Astrocyte (in vitro differentiated cells and primary cell): ENCODE measurements around the gene KBTBD4. TPM values are rescaled to one million over a fixed set of nuclear protein-coding genes. Genes with fewer than 3 reads are reported as not detected.

Source experiments
- DNase-seq: peaks from one replicate; pipeline ENCODE4 v3.0.0-alpha.2; 2010; ENCODE audit warnings: low read depth
- FAIRE-seq: peaks from 2 replicates; lab custom pipeline; 2011; peaks lifted over from hg19 to GRCh38; lab: Jason Lieb, UNC
- H2AFZ ChIP-seq: 2 replicates; pipeline ENCODE4 v1.6.0; 2012; ENCODE audit warnings: low read depth, low read length, inconsistent platforms
- H3K27ac ChIP-seq: 2 replicates; pipeline ENCODE4 v1.5.1; 2011; ENCODE audit warnings: low read depth, low read length, inconsistent platforms
- H3K27me3 ChIP-seq: 2 replicates; pipeline ENCODE4 v1.6.0; 2011; ENCODE audit warnings: low read length, inconsistent platforms; ENCODE audit not compliant: insufficient read depth
- H3K36me3 ChIP-seq: 2 replicates; pipeline ENCODE4 v1.5.1; 2011; ENCODE audit warnings: low read length, inconsistent platforms; ENCODE audit not compliant: insufficient read depth
- H3K4me1 ChIP-seq: 2 replicates; pipeline ENCODE4 v1.5.1; 2011; ENCODE audit warnings: low read length, inconsistent platforms; ENCODE audit not compliant: insufficient read depth
- H3K4me2 ChIP-seq: 2 replicates; pipeline ENCODE4 v1.6.0; 2012; ENCODE audit warnings: low read length, inconsistent platforms
- H3K4me3 ChIP-seq: 2 replicates; pipeline ENCODE4 v1.5.1; 2011; ENCODE audit warnings: low read depth, mild to moderate bottlenecking, low read length, inconsistent platforms; ENCODE audit not compliant: insufficient read depth
- H3K79me2 ChIP-seq: 2 replicates; pipeline ENCODE4 v1.6.0; 2012; ENCODE audit warnings: mild to moderate bottlenecking, low read length, inconsistent platforms; ENCODE audit not compliant: insufficient read depth
- H3K9ac ChIP-seq: 2 replicates; pipeline ENCODE4 v1.6.0; 2012; ENCODE audit warnings: mild to moderate bottlenecking, low read length, inconsistent platforms
- H3K9me3 ChIP-seq: 2 replicates; pipeline ENCODE4 v1.5.1; 2012; ENCODE audit warnings: low read depth, mild to moderate bottlenecking, low read length, inconsistent platforms; ENCODE audit not compliant: insufficient read depth
- H4K20me1 ChIP-seq: 2 replicates; pipeline ENCODE4 v1.6.0; 2012; ENCODE audit warnings: low read length, inconsistent platforms; ENCODE audit not compliant: insufficient read depth
- H3K27ac Mint-ChIP-seq: one replicate; pipeline ENCODE4 v1.8.0; 2021; ENCODE audit warnings: mild to moderate bottlenecking, mixed read lengths; ENCODE audit not compliant: unreplicated experiment
- H3K27me3 Mint-ChIP-seq: one replicate; pipeline ENCODE4 v1.8.0; 2021; ENCODE audit warnings: low read depth, mixed read lengths; ENCODE audit not compliant: unreplicated experiment
- H3K36me3 Mint-ChIP-seq: one replicate; pipeline ENCODE4 v1.8.0; 2021; ENCODE audit warnings: low read depth, mixed read lengths; ENCODE audit not compliant: unreplicated experiment
- H3K4me1 Mint-ChIP-seq: one replicate; pipeline ENCODE4 v1.8.0; 2021; ENCODE audit warnings: low read depth, mixed read lengths; ENCODE audit not compliant: unreplicated experiment
- H3K4me3 Mint-ChIP-seq: one replicate; pipeline ENCODE4 v1.8.0; 2021; ENCODE audit warnings: mild to moderate bottlenecking, moderate library complexity, mixed read lengths; ENCODE audit not compliant: unreplicated experiment
- H3K9me3 Mint-ChIP-seq: one replicate; pipeline ENCODE4 v1.8.0; 2021; ENCODE audit warnings: mild to moderate bottlenecking, mixed read lengths; ENCODE audit not compliant: unreplicated experiment
- CTCF ChIP-seq: IDR thresholded peaks from 2 replicates; pipeline ENCODE4 v1.5.1; 2011; ENCODE audit warnings: low read depth, mild to moderate bottlenecking, inconsistent platforms, low read length, moderate library complexity; ENCODE audit not compliant: insufficient read depth
- EZH2 ChIP-seq: IDR thresholded peaks from 2 replicates; pipeline ENCODE4 v1.6.1; 2012; ENCODE audit warnings: mild to moderate bottlenecking, low read length, inconsistent platforms; ENCODE audit not compliant: insufficient read depth
- total RNA-seq: library from RNA; stranded (reverse); gene quantifications from 2 replicates; pipeline ENCODE4 v1.2.1, GENCODE V29; 2021

The KBTBD4 gene
- total RNA-seq, 1 donor from 2014 or later: 11.9 TPM

GRCh38 chr11:47524291-47524874 is 54.4 kb downstream of the KBTBD4 start:
- DNase-seq (no peak), FAIRE-seq (no peak)
- H3K4me1 ChIP-seq: peaks cover 24% of the 10 kb centered on the region
- H3K79me2 ChIP-seq: peaks cover 100% of the 10 kb centered on the region
- peaks cover 87% of the 10 kb centered on the region for H4K20me1 ChIP-seq
- Mint-ChIP-seq H3K27me3 (no peaks in the 10 kb centered on the region), H3K9me3 (no peaks in the 10 kb centered on the region), H3K4me3 (peak overlapping the region; percentile 52), H3K27ac (peak overlapping the region; percentile 94), H3K4me1 (peaks cover 40% of the 10 kb centered on the region), H3K36me3 (peaks cover 3% of the 10 kb centered on the region)
- no peaks in the 10 kb centered on the region for H3K9me3 ChIP-seq
- peak overlapping the region; percentile 88 for H3K27ac ChIP-seq
- no peak overlapping the region for H2AFZ ChIP-seq
- H3K36me3 ChIP-seq: no peaks in the 10 kb centered on the region
- H3K9ac ChIP-seq: peak overlapping the region; percentile 78
- TF ChIP-seq EZH2 (no peak), CTCF (no peak)
- peak overlapping the region; percentile 78 for H3K4me2 ChIP-seq
- H3K4me3 ChIP-seq: peak overlapping the region; percentile 18
- no peaks in the 10 kb centered on the region for H3K27me3 ChIP-seq

- Mint-ChIP-seq H3K36me3 (peaks cover 3% of the 10 kb centered on the region), H3K9me3 (no peaks in the 10 kb centered on the region), H3K4me1 (peaks cover 44% of the 10 kb centered on the region), H3K27me3 (no peaks in the 10 kb centered on the region), H3K4me3 (peak overlapping the region; percentile 68), H3K27ac (peak overlapping the region; percentile 94)
- Histone ChIP-seq H3K4me3 (peak overlapping the region; percentile 18), H3K27ac (peak overlapping the region; percentile 88), H3K4me1 (peaks cover 24% of the 10 kb centered on the region), H3K4me2 (peak overlapping the region; percentile 78), H3K36me3 (no peaks in the 10 kb centered on the region), H4K20me1 (peaks cover 85% of the 10 kb centered on the region), H3K27me3 (no peaks in the 10 kb centered on the region), H3K79me2 (peaks cover 100% of the 10 kb centered on the region), H3K9me3 (no peaks in the 10 kb centered on the region), H3K9ac (peak overlapping the region; percentile 78), H2AFZ (no peak overlapping the region)
- TF ChIP-seq EZH2: no peak
- no peak for TF ChIP-seq CTCF
- FAIRE-seq (peak; percentile 32), DNase-seq (peak; percentile 75)
These were observed 55.1 kb downstream of the KBTBD4 start for GRCh38 chr11:47523490-47524225.

Other genes starting within 250 kb of the KBTBD4 start
- gene MYBPC3, start 226.3 kb downstream of the KBTBD4 start, total RNA-seq: not detected in 2 replicates
- gene SPI1, start 200.4 kb downstream of the KBTBD4 start, total RNA-seq: not detected in 2 replicates
- gene SLC39A13, start 170.4 kb downstream of the KBTBD4 start, total RNA-seq: 76.6 and 92.7 TPM in 2 replicates
- gene PSMC3, start 152.5 kb downstream of the KBTBD4 start, total RNA-seq: 124 and 130 TPM in 2 replicates
- 0.86 and 0.96 TPM in 2 replicates for gene RAPSN, start 129.8 kb downstream of the KBTBD4 start, total RNA-seq
- gene CELF1, start 25.8 kb downstream of the KBTBD4 start, total RNA-seq: 92.8 and 101 TPM in 2 replicates
- 32.4 and 33.9 TPM in 2 replicates for gene PTPMT1, start 13.4 kb downstream of the KBTBD4 start, total RNA-seq
- gene NDUFS3, start 104 bp upstream of the KBTBD4 start, total RNA-seq: 80.7 and 88.7 TPM in 2 replicates
- 0.16 TPM in 1 of 2 replicates, not detected in the other for gene FAM180B, start 7.7 kb upstream of the KBTBD4 start, total RNA-seq
- gene C1QTNF4, start 15.4 kb upstream of the KBTBD4 start, total RNA-seq: 0.20 TPM in 1 of 2 replicates, not detected in the other
- gene MTCH2, start 63.6 kb upstream of the KBTBD4 start, total RNA-seq: 99.8 and 103 TPM in 2 replicates
- gene AGBL2, start 136.4 kb upstream of the KBTBD4 start, total RNA-seq: 1.4 and 2.1 TPM in 2 replicates
- 59.4 and 69.7 TPM in 2 replicates for gene FNBP4, start 188.4 kb upstream of the KBTBD4 start, total RNA-seq